ENCODE data around the gene STMN1. TPM values are rescaled to one million over a fixed set of nuclear protein-coding genes. Genes with fewer than 3 reads are reported as not detected.
A peak's percentile ranks its signal among the peaks of the same experiment; 100 is the strongest.

The STMN1 gene
- total RNA-seq, 1 experiment from 2014 or later = 307 TPM

DNA sequence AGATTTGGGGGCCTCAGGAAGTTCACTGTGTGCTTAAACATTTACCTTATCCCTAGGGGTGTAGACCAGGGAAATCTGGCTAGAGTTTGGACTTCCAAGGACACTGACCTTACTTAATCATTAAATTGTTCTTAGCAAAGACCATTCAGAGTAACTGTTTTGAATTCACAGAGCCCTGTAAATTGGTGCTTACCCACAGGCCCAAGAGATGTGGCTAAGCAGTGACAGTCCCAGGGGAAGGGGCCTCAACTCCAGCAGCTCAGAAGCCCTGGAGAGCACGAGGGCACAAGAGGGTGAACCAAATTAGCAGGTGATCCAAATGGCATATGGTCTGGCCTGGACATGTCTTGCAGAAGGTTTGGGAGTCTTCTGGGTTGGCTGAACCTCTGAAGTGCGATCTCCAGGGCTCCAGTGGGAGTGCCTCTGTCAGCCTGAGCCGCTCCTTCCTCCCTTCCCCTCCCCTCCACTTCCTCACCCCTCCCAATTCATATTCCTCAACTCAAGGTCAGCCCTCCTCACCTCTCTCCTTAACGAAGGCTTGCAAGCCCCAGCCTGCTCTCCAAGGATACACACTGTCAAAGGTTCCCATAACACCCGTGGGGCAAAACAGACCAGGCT lies 35.0 kb downstream of the STMN1 start:
- no peak for DNase-seq (ENCODE audit: low read depth)

DNA sequence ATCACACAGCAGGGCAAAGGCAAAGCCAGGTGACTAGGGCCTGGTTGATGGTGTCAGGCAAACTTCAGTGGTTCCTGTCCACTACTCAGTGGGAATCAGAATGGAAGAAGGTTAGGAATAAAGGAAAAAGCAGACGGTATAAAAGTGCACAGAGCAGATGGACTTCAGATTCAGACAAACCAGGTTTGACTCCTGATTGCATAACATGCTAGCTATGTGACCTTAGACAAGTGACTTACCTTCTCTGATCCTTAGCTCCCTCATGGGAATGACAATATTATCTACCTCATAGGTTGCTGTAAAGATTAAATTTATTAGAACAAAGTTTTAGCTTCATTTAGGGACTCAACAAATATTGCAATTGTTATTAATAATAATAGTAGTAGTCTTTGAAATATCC lies 35.6 kb downstream of the STMN1 start:
- no peak for DNase-seq (ENCODE audit: low read depth)

DNA sequence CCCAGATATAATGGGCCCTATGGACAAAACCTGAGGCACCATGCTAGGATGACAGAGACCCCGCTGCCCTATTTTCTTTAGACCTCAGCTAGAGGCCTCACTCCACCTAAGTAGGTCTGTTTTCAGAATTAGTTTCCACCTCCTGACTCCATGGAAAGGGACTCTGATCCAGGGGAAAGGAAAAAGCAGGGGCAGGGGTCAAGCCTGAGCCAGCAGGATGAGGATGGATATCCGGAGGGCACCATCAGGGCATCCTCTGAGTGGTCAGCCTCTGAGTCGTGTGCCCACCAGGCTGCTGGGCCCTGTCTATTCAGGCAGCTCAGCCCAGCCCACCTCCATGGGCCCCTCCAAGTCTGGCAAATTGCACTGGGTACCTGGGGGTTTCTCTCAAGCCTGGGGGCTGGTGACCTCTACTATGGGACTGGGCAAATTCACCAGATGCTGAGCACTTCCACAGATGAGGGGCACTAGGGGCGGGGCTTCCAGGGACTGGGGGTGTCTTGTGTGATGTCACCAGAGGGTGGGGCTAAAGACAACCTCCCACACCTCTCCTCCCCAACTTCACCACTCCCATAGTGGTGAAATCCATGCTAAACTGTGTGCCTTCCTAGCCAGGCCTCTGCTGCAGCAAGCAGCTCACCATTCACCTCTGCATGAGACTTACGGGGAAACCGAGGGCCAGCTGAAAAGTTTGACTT lies 36.2 kb downstream of the STMN1 start:
- no peak for DNase-seq (ENCODE audit: low read depth)

DNA sequence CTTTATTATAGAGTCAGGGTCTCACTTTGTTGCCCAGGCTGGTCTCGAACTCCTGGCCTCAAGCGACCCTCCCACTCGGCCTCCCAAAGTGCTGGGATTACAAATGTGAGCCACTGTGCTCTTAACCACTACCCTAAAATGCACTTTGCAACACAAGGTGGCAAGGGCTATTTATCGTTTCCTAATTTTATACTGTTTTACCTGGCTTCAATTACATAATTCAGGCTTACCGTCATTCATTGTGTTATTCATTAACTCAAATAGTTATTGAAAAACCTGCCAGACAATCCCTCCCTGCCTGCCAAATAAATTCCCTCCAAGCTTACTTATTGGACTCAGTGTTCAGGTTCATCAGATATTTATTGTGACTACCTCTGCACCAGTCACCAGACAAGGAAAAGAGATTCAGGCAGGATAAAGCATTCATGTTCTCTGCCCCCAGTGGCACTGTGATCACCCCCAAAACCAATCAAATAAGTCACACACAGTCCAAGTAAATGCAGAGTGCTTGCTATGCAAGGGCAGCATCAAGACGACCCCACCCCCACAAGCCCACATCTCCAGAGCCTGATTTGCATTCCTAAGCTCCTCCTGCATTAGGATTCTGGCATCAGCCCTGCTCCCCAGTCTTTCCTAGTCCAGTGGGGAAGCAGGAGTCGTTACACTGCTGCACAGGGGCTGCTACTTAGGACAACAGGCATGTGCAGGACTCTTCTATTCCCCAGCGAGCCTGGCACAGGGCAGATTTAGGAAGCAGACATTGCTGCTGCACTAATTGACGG lies 38.8 kb downstream of the STMN1 start:
- no peak for DNase-seq (ENCODE audit: low read depth)

DNA sequence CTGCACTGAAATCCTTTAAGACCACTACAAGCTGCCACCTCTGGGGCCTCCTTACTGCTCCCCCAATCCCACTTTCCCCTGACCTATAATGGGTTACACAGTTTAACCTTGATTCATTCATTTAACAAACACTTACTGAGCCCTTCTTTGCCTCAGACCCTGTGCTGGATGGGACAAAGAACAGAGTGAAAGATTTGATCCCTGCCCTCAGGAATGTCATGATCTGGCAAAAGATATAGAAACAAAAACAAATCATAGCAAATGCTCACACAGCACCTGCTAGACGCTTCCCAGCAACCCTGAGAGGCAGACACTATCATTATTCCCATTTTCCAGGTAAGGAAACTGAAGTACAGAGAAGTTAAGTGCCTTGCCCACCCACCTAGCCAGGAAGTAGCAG lies 39.9 kb downstream of the STMN1 start:
- DNase-seq (ENCODE audit: low read depth) = no peak

DNA sequence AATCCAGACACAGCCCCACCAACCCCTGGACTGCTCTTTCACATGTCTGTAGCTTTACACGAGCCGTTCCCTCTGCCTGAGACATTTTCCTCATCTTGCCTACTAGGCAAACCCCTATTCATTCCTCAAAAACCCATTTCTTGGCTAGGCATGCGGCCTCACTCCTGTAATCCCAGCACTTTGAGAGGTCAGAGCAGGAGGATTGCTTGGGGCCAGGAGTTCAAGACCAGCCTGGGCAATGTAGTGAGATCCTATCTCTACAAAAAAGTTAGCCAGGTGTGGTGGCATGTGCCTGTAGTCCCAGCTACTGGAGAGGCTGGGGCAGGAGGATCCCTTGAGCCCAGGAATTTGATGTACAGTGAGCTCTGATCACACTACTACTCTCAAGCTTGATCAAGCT lies 41.8 kb downstream of the STMN1 start:
- DNase-seq (ENCODE audit: low read depth) = no peak

DNA sequence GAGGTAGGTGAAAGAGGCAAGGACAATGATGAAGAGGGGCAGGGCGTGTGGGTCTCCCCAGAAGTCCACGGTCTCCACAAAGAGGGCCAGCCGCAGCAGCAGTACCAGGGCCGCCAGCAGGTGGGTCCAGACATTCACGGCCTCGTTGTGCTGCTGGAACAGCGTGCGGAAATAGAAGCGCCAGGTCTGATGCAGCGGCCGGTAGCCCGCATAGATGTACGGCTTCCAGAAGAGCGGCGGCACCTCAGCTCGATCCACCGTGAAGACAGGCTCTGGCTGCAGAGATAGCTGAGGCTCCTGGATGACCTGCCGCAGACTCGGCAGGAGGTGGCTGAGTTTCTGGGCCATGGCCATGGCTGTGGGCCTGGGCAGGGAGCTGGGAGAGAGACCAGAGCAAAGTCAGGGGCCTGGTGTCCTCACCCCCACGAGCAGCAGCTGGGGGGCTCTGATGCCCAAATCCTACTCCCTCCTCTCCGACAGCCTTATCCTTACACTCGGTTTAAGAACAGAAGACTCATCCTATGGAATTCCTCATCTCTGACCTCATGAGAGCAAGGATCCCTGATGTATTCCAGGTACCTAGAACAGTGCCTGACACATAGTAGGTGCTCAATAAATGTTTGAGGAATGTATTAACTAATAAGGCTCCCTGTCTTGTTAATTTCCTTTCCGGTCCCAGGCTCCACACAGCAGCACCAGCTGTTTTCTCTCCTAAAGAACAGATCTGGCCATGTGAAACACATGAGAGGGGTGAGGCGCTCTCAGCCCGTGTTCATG lies 42.5 kb downstream of the STMN1 start:
- no peak for DNase-seq (ENCODE audit: low read depth)

DNA sequence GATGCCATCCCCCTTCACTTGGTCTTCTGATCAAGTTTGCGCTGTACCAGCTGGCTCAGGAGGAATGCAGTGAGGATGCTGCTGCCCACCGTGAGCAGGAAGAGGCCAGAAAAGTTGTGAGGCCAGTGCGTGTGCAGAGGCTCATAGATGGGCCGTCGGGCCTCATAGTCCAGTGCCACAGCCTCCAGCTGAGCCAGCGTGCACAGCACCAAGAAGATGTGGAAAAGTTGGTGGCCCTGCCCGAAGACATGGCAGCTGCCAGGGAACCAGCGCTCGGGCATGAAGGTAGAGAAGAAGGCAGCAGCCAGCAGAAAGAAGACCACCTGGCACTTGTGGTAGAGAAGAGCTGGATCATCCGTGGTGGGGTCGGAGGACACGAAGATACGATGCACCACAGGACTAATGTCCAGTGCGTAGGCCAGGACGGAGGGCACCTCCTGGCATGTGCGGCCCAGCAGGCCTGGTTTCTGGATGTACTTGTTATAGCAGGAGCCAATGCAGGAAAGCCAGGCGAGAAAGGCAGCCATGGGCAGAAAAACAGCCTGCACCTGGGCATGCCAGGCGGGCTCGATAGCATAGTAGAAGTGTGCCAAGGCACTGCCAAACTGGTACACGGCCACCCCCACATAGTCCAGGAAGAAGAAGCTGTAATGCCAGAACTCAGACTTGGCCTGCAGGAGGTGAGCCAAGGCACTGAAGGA lies 43.3 kb downstream of the STMN1 start:
- no peak for DNase-seq (ENCODE audit: low read depth)

DNA sequence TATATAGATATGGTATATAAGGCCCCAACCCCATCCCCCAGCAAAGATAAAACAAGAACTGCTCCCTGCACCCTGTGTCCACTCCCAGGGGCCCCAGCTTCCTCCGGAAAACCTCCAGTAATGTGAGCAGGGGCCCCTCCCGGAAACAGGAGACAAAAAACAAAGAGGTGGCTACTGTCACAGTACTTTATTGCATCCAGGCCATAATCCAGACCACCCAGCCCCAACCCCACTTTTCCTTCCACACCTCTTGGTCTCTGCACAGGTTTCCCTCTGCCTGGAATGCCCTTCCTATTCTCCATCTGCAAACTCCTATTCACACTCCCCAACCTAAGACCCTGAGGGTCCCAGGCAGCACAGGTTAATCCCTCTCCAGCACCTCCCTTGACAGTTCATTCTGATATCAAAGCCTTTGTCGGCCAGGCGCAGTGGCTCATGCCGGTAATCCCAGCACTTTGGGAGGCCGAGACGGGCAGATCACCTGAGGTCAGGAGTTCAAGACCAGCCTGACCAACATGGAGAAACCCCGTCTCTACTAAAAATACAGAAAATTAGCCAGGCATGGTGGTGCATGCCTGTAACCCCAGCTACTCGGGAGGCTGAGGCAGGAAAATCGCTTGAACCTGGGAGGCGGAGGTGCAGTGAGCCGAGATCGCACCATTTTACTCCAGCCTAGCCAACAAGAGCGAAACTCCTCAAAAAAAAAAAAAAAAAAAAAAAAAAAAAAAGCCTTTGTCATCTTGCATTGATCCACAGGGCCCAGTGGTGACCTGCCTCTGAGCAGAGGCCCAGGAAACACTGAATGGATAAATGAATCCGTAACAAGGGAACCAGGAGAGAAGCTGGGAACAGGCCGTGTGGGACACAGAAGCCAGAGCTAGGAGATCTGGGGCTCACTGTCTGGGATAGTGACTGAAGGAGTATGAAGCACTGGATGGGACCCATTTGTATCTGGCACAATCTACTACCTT lies 44.6 kb downstream of the STMN1 start:
- no peak for DNase-seq (ENCODE audit: low read depth)

DNA sequence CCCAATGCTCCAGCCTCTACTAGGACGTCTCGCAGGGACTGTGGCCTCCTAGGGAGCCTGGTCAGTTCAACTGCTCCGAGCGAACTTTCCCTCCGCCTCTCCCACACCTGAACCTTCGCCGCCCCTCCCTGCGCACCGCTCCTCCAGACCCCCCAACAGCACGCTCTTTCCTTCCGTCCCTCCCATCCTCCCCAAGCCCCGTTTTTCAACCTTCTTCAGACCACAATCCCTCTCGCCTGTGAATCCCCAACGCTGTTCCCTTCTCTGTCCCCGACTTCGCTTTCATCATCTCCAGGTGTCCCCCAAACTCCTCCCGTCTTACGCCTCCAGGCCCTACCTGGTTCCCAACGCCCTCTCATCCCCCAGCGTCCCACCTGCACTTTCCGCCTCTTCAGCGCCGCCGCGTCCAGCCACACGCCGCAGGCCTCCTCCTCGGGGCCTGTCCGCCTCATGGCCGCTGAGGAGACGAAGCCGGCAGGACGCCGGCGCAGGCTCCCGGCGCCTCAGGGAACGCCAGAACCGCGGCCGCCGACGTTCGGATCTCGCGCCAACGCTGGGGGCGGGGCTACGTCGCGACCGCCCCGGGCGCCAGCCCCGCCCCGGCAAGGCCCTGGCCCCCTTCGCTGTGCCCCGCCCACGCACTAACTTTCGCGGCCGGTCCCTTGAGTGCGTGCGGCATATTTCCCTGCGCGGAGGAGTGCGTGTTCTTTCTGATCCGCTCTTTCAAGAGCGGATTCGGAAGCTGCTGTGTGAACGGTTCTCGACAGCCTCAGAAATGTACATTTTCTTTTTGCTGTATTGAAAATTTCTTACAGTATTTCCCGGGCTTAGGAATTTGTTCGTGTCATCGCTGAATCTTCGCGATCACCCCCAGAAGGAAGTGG lies 47.1 kb downstream of the STMN1 start, which contains the start of gene AUNIP:
TSS of gene AUNIP (minus strand) at position 552 of the 884 bp plus-strand sequence. CDS start at position 452, 100 bp downstream.
- peak; percentile 94 for DNase-seq (ENCODE audit: low read depth)

DNA sequence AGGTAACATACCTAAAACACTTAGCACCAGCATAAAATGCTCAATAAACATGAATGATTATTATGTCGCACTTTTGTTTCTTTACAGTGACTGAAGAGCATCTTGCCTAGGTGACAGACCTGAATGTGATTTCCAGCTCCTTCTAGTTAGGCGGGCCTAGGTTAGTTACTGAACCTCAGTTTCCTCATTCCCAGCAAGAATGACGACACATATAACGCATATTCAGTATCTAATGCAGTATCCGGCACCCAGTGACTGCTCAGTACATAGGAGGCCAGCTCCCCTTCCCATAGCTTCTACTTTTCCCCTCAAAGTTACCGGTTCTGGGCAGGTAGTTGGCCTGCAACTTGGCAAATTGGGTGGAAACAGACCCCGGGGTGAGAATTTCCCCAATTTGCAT lies 47.7 kb downstream of the STMN1 start:
- no peak for DNase-seq (ENCODE audit: low read depth)

DNA sequence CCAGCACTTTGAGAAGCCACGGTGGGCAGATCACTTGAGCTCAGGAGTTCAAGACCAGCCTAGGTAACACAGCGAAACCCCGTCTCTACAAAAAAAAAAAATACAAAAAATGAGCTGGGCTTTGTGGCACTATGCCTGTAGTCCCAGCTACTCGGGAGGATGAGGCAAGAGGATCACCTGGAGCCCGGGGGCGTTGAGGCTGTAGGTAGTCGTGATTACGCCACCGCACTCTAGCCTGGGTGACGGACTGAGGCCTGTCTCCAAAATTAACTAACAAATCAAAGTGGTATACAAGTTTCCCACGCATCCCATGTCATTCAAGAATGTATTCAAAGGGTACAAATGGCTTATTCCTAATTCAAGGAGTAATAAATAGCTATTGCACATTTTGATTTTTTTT lies 49.4 kb downstream of the STMN1 start:
- no peak for DNase-seq (ENCODE audit: low read depth)

DNA sequence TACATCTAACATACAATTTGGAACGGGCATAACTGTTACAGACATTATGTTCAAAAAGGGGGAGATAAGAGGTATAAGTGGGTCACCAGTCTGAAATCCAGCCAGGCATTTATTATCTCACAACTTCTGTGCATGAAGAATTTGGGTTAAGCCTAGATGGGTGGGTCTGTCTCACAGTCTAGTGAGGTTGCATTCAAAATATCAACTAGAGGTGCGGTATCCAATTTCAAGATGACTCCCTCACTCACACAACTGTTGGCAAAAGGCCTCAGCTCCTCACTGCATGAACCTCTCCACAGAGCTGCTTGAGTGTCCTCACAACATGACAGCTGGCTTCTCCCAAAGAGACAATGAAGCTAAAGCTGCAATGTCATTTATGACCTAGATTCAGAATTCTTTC lies 51.7 kb downstream of the STMN1 start:
- no peak for DNase-seq (ENCODE audit: low read depth)

Other genes with a start within 250 kb of the STMN1 start
- 12.2 and 16.9 TPM in 2 replicates for gene SELENON, start 106.2 kb downstream of the STMN1 start, total RNA-seq (2014; rRNA removed; shearing (Covaris generic))
- gene MTFR1L, start 86.5 kb downstream of the STMN1 start, total RNA-seq (2014; rRNA removed; shearing (Covaris generic)) = 30.7 and 41.7 TPM in 2 replicates
- gene AUNIP, start 47.0 kb downstream of the STMN1 start, total RNA-seq (2014; rRNA removed; shearing (Covaris generic)) = 9.4 and 20.4 TPM in 2 replicates
- 6.1 and 7.9 TPM in 2 replicates for gene PAQR7, start 30.7 kb downstream of the STMN1 start, total RNA-seq (2014; rRNA removed; shearing (Covaris generic))
- gene PAFAH2, start 91.6 kb upstream of the STMN1 start, total RNA-seq (2014; rRNA removed; shearing (Covaris generic)) = 7.7 and 9.0 TPM in 2 replicates
- 0.06 and 0.15 TPM in 2 replicates for gene EXTL1, start 115.4 kb upstream of the STMN1 start, total RNA-seq (2014; rRNA removed; shearing (Covaris generic))
- 0.18 TPM in 1 of 2 replicates, not detected in the other for gene SLC30A2, start 139.7 kb upstream of the STMN1 start, total RNA-seq (2014; rRNA removed; shearing (Covaris generic))
- gene TRIM63, start 161.2 kb upstream of the STMN1 start, total RNA-seq (2014; rRNA removed; shearing (Covaris generic)) = not detected in 2 replicates
- 9.4 and 12.2 TPM in 2 replicates for gene PDIK1L, start 205.4 kb upstream of the STMN1 start, total RNA-seq (2014; rRNA removed; shearing (Covaris generic))